ENCODE results near the gene LRFN3. TPM values are rescaled to one million over a fixed set of nuclear protein-coding genes. Genes with fewer than 3 reads are reported as not detected.

The LRFN3 gene
- total RNA-seq, 1 donor from 2014 or later: 21.0 TPM

GRCh38 chr19:35966771-35967170, 30.6 kb downstream of the LRFN3 start:
- TF ChIP-seq CTCF (IDR thresholded peaks at IDR 0.05): no peak
- H3K27me3 Mint-ChIP-seq (ENCODE audit: low read depth): peaks cover 10% of the 10 kb centered on the region
- H3K27ac Mint-ChIP-seq (ENCODE audit: unreplicated experiment): no peak overlapping the region
- H3K4me1 Mint-ChIP-seq (ENCODE audit: low read depth): no peaks in the 10 kb centered on the region
- no peaks in the 10 kb centered on the region for H3K36me3 Mint-ChIP-seq (ENCODE audit: low read depth)
- no peak overlapping the region for H3K4me3 Mint-ChIP-seq (ENCODE audit: unreplicated experiment)
- no peaks in the 10 kb centered on the region for H3K9me3 Mint-ChIP-seq (ENCODE audit: low read depth)
- DNase-seq (ENCODE audit: low spot score): no peak

- no peak for TF ChIP-seq CTCF (IDR thresholded peaks at IDR 0.05)
- H3K4me1 Mint-ChIP-seq (ENCODE audit: low read depth): no peaks in the 10 kb centered on the region
- no peaks in the 10 kb centered on the region for H3K36me3 Mint-ChIP-seq (ENCODE audit: low read depth)
- no peak for DNase-seq (ENCODE audit: low spot score)
- H3K4me3 Mint-ChIP-seq (ENCODE audit: unreplicated experiment): no peak overlapping the region
- no peaks in the 10 kb centered on the region for H3K9me3 Mint-ChIP-seq (ENCODE audit: low read depth)
- H3K27me3 Mint-ChIP-seq (ENCODE audit: low read depth): peaks cover 13% of the 10 kb centered on the region
- no peak overlapping the region for H3K27ac Mint-ChIP-seq (ENCODE audit: unreplicated experiment)
Observed at GRCh38 chr19:35973487-35973886, 37.3 kb downstream of the LRFN3 start.

- no peak for TF ChIP-seq CTCF (IDR thresholded peaks at IDR 0.05)
- H3K9me3 Mint-ChIP-seq (ENCODE audit: low read depth): no peaks in the 10 kb centered on the region
Observed at GRCh38 chr19:35975608-35976214, 39.5 kb downstream of the LRFN3 start.

GRCh38 chr19:35977446-35978222, 41.5 kb downstream of the LRFN3 start:
- H3K27me3 Mint-ChIP-seq (ENCODE audit: low read depth): peaks cover 25% of the 10 kb centered on the region
- DNase-seq (ENCODE audit: low spot score): no peak
- no peak overlapping the region for H3K4me3 Mint-ChIP-seq (ENCODE audit: unreplicated experiment)

More at GRCh38 chr19:35975608-35976214, 39.5 kb downstream of the LRFN3 start:
- DNase-seq (ENCODE audit: low spot score): no peak
- H3K4me1 Mint-ChIP-seq (ENCODE audit: low read depth): no peaks in the 10 kb centered on the region
- no peaks in the 10 kb centered on the region for H3K36me3 Mint-ChIP-seq (ENCODE audit: low read depth)
- peaks cover 22% of the 10 kb centered on the region for H3K27me3 Mint-ChIP-seq (ENCODE audit: low read depth)
- no peak overlapping the region for H3K27ac Mint-ChIP-seq (ENCODE audit: unreplicated experiment)
- H3K4me3 Mint-ChIP-seq (ENCODE audit: unreplicated experiment): no peak overlapping the region

More at GRCh38 chr19:35977446-35978222, 41.5 kb downstream of the LRFN3 start:
- TF ChIP-seq CTCF (IDR thresholded peaks at IDR 0.05): peak; percentile 10
- Mint-ChIP-seq H3K4me1 (ENCODE audit: low read depth) (no peaks in the 10 kb centered on the region), H3K9me3 (ENCODE audit: low read depth) (no peaks in the 10 kb centered on the region), H3K36me3 (ENCODE audit: low read depth) (no peaks in the 10 kb centered on the region), H3K27ac (ENCODE audit: unreplicated experiment) (no peak overlapping the region)
